Lower leg skin (tissue), 4 donors: Measurements from ENCODE around the gene ST3GAL5. TPM values are rescaled to one million over a fixed set of nuclear protein-coding genes. Genes with fewer than 3 reads are reported as not detected.
A peak's percentile ranks its signal among the peaks of the same experiment; 100 is the strongest.

ENCODE experiments used
- DNase-seq, 2 donors: peaks; one replicate each; pipeline ENCODE4 v3.0.0-alpha.2; 2019; ENCODE audit warnings: low spot score in 2 of 2
- H3K4me3 ChIP-seq: fragments of 200-600 bp; sonication (generic); 2 replicates; pipeline ENCODE4 v1.5.1; 2017; ENCODE audit warnings: mild to moderate bottlenecking, low read depth; ENCODE audit not compliant: poor library complexity, severe bottlenecking
- POLR2A ChIP-seq, 2 donors: fragments of 450-650 bp; IDR thresholded peaks; one replicate each; pipeline ENCODE4 v1.6.1; 2016 to 2017; ENCODE audit warnings: antibody characterized with exemption in 2 of 2, mild to moderate bottlenecking in 1 of 2, moderate library complexity in 1 of 2
- WGBS, 2 donors: methylation state at CpG; one replicate each; pipeline ENCODE4 v1.1.5; 2018; 5-methylcytosine and 5-hydroxymethylcytosine counted together
- intact Hi-C: fragments of 100-400 bp; cut with DNase I; formaldehyde crosslinking; loops from one replicate; pipeline ENCODE4 v1.15.0; 2023; ENCODE audit warnings: low total_unique reads
- total RNA-seq, 4 donors: library from RNA; depleted of rRNA; stranded (reverse); fragments of >200 nt; gene quantifications; one replicate each; pipeline ENCODE4 v1.1.0, GENCODE V29; 2016
- TF ChIP-seq, protein P1 (sequence below), 3 donors: fragments of 450-650 bp; IDR thresholded peaks; one replicate each; pipeline ENCODE4 v1.5.1; 2016; ENCODE audit warnings: antibody characterized with exemption in 3 of 3, mild to moderate bottlenecking in 3 of 3, moderate library complexity in 2 of 3

ST3GAL5 gene
- total RNA-seq, 4 donors from 2014 or later = 6.9 to 8.6 (median 8.1) TPM

DNA sequence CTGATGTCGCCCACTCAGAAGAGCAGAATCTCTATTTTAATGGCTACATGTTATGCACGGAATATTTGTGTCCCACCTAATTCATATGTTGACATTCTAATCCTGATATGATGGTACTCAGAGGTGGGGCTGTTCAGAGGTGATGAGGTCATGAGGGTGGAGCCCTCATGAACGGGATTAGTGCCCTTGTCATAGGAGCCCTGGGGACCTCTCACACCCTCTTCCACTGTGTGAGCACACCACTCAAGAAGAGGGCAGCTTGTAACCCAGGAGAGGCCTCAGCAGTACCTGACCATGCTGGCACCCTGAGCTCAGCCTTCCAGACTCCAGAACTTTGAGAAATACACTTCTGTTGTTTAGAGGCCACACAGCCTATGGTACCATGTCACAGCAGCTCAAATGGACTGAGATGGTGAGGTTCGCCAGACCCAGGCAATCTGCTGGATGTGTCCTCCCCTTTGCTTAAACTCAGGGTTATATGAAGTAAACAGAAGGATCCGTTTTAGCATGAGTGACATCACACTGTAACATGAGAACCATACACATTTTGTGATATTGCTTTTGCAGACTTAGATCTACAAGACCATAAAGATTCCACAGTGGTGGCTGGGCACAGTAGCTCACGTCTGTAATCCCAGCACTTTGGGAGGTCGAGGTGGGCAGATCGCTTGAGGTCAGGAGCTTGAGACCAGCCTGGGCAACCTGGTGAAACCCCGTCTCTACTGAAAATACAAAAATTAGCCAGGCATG is 86.3 kb downstream of the ST3GAL5 start:
- intact Hi-C loops = no loop called here
- TF ChIP-seq, protein P1, sequence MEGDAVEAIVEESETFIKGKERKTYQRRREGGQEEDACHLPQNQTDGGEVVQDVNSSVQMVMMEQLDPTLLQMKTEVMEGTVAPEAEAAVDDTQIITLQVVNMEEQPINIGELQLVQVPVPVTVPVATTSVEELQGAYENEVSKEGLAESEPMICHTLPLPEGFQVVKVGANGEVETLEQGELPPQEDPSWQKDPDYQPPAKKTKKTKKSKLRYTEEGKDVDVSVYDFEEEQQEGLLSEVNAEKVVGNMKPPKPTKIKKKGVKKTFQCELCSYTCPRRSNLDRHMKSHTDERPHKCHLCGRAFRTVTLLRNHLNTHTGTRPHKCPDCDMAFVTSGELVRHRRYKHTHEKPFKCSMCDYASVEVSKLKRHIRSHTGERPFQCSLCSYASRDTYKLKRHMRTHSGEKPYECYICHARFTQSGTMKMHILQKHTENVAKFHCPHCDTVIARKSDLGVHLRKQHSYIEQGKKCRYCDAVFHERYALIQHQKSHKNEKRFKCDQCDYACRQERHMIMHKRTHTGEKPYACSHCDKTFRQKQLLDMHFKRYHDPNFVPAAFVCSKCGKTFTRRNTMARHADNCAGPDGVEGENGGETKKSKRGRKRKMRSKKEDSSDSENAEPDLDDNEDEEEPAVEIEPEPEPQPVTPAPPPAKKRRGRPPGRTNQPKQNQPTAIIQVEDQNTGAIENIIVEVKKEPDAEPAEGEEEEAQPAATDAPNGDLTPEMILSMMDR (IDR thresholded peaks at IDR 0.05) = no peak
- no peak for TF ChIP-seq POLR2A (IDR thresholded peaks at IDR 0.05)
- whole genome bisulfite sequencing, 2 donors = 79 to 88% methylated on average over 9 of the region's 9 CpGs
- no peak overlapping the region for H3K4me3 ChIP-seq
- DNase-seq = peak in 1 of 2 donors; percentile 45

DNA sequence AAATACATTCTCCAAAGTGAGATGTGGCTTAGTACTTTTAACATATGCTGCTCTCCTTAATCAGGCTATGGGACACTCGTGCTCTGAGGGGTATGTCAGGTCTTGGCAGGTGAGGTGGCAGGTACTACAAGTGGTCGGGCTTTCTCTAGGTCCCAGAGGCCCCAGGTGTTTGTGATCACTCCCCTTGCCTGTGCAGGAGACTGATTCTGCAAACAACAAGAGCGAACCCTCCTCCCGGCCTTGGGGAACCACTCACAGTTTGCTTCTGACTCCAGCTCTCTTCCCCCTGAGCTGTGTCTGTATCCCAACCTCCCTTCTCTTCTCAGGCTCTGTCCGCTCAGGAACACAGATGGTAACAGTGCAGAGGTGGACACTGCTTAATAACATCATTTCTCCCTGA is 86.9 kb downstream of the ST3GAL5 start:
- TF ChIP-seq, protein P1 (IDR thresholded peaks at IDR 0.05) = no peak
- TF ChIP-seq POLR2A (IDR thresholded peaks at IDR 0.05) = no peak
- H3K4me3 ChIP-seq = no peak overlapping the region
- intact Hi-C loops = no loop called here
- no peak for DNase-seq
- WGBS, 2 donors = 92 to 95% methylated on average over 5 of the region's 5 CpGs

DNA sequence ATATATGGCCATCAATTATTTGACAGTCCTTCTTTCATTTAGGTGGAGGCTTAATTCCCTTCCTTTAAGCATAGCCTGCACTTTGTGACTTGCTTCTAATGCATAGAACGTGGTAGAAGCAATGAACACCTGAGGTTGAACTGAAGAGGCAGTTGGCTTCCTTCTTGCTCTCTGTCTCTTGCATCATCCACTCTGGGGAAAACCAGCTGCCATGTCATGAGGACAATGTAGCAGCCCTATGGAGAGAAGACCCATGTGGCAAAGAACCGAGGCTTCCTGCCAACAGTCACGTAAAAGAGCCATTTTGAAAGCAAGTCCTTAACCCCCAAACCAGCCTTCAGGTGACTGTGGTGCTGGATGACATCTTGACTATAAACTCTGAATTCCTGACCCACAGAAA is 88.2 kb downstream of the ST3GAL5 start:
- H3K4me3 ChIP-seq = no peak overlapping the region
- WGBS, 2 donors = 91 to 96% methylated on average over 3 of the region's 3 CpGs
- intact Hi-C loops = no loop called here
- peak in 1 of 2 donors; percentile 28 for DNase-seq
- TF ChIP-seq, protein P1 (IDR thresholded peaks at IDR 0.05) = no peak
- no peak for TF ChIP-seq POLR2A (IDR thresholded peaks at IDR 0.05)

DNA sequence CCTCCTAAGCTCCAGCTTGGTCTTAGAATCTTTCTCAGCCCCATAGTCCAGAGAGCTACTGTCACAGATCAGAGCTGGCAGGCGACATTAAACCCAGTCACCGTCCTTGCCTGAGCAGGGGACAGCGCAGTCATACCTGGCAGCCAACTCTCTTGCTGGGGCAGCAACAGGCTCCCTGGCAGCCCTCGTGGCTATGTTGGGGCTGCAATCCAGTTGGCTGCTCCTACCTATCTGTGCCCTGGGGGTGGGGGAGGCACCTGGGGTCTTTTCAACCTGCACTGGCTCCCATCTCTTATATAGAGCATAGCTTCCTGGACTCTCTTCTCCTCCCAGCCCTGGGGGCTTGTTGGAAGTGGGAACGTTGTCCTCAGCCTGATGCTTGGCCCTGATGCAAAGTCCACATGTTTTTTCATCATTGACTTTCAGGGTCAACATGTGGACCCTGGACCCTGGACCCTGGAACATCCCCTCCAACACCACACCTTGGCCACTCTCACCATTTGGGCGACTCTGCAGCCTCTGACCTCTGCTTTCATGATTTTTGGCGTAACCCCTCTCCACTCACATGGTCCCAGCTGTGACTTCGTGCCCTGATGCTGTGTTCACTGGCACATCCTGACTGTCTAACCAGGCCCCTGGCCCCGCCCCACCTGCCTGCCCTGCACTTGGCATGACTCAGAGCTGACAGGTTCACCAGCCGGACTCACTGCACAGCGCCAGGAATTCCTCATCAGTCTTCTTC is 89.4 kb downstream of the ST3GAL5 start:
- no peak overlapping the region for H3K4me3 ChIP-seq
- intact Hi-C loops = no loop called here
- DNase-seq = peak in 1 of 2 donors; percentile 57
- 64 to 68% methylated on average over 11 of the region's 11 CpGs for WGBS, 2 donors
- no peak for TF ChIP-seq POLR2A (IDR thresholded peaks at IDR 0.05)
- TF ChIP-seq, protein P1 (IDR thresholded peaks at IDR 0.05) = no peak

DNA sequence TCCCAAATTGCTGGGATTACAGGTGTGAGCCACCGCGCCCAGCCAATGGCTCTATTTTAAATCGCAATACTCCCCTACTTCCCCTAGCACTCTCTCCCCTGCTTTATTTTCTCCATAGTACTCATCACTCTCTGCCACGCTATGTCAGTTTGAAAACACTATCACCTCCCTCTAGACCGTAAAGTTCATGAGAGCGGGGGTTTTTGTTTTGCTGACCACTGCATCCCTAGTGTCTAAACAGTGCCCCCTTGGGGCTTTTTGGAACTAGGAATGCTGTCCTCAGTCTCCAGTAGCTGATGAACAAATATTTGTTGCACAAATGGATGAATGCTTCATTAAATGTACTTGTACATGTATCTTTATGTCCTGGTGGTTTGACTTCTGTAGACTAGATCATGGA is 90.9 kb downstream of the ST3GAL5 start:
- TF ChIP-seq, protein P1 (IDR thresholded peaks at IDR 0.05) = no peak
- TF ChIP-seq POLR2A (IDR thresholded peaks at IDR 0.05) = no peak
- DNase-seq = peak in 1 of 2 donors; percentile 39
- intact Hi-C loops = no loop called here
- WGBS, 2 donors = 73 to 94% methylated on average over 6 of the region's 6 CpGs
- H3K4me3 ChIP-seq = no peak overlapping the region
